DLD1 (cell line): ENCODE measurements around the gene AURKAIP1.
"Not testable (repeated sequence)": the region's sequence is repeated elsewhere in the genome, so short reads cannot be mapped to it uniquely, and the experiment has no call there.

Experiments
- in situ Hi-C: cut with HindIII; loops from 2 replicates; pipeline ENCODE4 v1.10.0; 2017; ENCODE audit warnings: low sequenced_read_pairs

AURKAIP1 gene

DNA sequence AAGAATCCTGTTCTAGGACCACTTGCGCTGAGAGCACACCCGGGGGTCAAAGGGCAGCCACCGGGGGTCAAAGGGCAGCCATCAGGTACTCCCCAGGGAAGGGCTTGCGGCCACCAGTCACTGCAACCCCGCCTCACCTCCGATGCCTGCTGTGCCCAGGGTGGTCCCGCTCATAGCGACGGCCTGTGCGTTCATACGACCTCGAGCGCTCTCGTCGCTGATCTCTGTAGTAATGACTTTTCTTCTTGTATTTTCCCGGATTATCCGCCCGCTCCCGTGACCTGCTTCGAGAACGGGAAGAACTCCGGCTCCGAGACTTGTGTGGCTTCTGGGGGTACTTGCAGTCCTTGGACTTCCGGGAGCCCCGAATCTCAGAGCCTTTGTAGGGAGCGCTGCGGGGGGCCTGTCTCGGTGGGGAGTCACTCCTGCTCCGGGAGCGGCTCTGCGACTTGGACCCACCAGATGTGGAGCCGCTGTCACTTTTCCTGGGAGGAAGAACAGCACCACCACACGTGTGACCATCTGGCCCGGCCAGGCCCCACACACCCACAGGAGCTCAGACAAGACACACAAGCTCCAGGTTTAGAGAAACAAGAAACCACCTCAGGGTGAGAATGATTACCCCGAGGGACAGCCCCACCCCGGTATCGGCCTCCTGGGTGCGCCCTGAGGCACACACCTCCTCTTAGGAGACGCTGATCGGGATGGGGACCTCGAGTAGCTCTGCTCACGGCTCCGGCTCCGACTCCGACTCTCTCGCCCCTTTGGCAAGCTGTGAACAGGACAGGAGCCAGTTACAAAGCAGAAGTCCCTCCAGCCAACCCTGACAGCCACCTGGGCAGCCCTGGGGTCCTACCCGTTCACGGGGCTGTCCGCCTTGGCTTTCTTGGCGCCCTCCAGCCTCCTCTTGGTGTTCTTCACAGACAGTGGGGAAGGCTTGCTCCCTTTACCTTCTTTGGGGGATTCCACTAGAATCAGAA, 12.4 kb upstream of the AURKAIP1 start:
- in situ Hi-C loops, result no loop called here

DNA sequence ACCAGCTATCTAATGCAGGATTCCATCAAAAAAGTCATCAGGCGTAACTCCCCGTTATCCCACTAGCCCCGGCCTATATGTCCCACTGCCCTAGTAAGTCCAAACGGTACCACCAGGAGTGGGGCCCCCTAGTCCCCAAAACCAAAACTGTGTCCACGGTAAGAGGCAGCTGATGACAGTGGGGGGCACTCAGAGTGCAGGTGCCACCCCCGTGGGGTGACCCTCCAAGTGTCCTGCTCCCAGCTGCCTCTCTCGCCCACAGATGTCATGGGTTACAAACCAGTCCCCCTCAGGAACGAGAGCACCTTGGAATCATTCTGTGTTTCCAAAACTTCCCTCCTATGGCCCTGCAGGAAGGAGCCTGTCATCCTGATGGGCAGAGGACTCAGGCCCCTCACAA, 10.9 kb upstream of the AURKAIP1 start:
- in situ Hi-C loops, result no loop called here

DNA sequence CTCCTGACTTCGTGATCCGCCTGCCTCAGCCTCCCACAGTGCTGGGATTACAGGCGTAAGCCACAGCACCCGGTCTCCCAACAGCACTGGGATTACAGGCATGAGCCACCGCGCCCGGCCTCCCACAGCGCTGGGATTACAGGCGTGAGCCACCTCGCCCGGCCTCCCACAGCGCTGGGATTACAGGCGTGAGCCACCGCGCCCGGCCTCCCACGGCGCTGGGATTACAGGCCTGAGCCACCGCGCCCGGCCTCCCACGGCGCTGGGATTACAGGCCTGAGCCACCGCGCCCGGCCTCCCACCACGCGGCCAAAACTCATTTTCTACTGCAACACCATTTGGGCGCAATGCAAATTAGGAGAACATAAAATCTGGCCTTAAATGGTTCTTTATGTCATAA, 10.3 kb upstream of the AURKAIP1 start:
- in situ Hi-C loops, result not testable (repeated sequence)

DNA sequence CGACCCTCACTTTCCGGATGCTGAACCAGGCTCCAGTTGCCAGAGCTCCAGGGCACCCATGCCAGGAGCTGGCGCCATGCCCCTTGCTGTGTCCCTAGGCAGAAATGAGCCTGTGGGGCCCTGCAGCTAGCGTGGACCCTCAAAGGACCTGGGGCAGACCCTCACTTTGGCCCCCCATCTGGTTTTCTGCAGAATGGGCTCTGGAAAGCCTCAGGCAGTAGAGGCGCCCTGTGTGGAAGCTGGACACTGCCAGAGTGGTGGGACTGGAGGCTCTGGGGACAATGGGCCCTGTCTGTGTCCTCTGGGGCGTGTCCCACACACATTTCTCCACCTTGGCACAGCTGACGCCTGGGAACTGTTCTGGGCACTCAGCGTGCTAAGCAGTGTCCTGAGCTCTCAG, 6.3 kb upstream of the AURKAIP1 start:
- in situ Hi-C loops, result no loop called here

DNA sequence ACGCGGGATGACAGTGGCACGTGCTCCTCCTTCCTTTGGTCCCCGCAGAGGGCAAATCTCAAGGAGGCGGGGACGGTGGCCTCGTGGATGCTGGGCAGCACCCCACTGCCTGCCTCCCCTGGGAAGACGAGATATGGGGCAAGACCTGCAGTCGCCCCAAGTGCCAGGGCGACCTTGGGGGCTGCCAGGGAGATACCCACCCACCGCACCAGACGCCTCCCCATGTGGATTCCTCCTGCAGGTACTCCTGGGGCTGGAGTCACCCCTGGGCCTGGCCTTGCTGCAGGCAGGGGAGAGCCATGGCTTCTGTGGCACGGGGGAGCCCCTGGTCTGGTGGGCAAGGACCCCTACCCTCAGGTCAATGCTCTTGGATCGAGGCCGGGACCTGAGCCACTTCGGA, 5.9 kb upstream of the AURKAIP1 start:
- in situ Hi-C loops, result no loop called here

DNA sequence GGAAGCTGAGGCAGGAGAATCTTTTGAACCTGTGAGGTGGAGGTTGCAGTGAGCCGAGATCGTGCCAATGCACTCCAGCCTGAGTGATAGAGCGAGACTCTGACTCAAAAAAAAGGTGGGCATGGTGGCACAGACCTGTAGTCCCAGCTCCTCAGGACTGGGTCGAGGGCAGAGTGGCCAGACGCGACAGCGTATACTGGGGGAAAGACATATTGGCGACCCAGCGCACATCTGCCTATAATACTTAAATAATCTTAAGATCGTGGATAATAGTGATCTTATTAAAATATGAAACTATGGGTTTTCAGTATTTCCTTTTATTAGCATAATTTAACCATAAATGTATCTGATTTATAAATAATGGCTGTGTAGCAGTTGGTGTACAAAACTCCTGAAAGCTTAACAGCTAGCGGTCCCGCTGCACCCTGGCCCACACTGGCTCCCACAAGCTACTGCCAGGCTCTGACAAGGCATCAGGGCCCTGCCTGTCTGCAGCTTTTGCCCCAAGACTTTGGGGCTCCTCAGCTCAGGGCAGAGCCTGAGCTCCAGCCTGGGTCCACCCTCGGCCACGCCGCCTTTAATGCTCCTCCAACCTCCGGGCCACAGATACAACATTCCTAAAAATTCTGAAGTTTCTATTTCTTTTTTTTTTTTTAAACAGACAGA, 2.7 kb upstream of the AURKAIP1 start:
- in situ Hi-C loops, result no loop called here

DNA sequence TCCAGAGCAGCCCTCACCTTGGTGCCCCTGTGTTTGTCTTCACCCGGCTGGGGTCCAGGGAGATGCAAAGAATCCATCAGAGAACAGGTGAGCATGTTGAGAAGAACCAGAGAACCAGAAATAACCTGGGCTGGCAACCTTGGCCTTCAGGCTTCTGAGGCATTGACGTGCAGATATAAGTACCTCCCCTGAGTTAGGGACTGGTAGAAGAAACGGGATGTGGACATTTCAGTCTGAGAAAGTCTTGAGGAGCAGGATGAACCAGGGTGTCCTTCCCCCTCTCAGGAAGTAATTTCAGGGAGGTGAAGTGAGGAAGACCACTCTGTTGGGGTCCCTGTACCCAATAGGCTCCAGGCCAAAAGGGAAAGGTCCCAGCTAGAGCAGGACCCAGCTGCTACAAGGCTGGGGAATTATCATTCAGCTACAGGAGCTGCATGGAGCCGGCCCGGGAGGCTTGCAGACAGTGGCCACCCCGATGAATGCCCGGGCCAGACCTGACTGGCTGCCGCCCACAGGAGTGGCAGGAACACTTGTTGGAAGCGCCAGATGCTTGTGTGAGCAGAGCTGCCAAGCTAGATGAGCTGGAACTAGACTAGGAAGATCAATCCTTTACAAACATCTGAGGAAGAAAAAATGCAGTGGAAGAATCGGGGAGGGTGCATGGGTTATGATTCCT, 1.7 kb upstream of the AURKAIP1 start:
- in situ Hi-C loops, result no loop called here

DNA sequence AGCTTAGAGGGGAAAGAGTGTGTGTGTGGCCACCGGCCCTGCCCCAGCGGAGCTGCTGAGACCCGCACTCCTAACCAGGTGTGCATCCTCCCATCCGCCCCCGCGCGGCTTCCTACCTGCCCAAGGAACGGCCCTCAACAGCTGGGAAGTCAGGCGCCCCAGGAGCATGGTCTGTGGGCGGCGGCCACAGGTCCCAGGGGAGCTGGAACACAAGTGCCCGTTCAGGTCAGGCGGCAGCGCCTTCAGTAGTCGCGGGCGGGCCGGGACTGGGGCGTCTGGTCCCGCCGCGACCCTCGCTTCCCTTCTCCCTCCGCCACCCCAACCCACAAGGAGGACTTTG, 448 bp downstream of the AURKAIP1 start:
- in situ Hi-C loops, result no loop called here

DNA sequence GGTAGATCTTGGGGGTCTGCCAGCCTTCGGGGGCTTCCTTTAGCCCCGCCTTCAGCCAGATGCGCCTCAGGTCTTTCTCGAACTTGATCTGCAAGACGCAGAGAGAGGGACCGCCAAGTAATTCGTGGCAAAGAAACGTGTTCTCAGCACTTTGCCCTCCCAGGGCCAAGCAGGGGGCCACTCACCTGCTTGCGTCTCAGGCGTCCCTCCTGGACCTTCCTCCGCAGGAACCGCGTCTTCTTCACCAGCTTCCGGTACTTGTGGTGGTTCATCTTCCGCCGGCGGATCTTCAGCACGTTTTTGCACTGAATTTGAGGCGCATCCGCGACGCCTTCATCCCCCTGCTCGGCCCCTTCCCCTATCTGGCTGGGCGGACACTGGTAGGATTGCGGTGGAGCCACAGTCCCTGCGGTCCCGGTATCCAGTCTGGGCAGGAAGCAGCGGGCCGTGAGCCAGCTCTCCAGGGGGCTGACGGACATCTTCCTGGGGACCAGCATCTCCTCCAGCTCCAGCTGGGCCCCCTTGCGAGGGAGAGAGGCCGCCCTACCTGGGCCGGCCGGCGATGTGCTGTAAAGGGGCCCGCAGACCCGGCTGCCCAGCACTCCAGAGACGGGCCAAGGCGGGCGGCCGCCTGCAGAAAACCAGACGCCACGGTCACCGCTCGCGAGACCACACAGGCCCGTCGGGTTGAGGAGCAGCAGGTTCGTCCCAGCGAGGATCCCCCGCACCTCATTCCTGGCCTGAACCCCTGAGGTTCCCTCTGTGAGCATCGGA, 1.0 kb downstream of the AURKAIP1 start:
- in situ Hi-C loops, result no loop called here

DNA sequence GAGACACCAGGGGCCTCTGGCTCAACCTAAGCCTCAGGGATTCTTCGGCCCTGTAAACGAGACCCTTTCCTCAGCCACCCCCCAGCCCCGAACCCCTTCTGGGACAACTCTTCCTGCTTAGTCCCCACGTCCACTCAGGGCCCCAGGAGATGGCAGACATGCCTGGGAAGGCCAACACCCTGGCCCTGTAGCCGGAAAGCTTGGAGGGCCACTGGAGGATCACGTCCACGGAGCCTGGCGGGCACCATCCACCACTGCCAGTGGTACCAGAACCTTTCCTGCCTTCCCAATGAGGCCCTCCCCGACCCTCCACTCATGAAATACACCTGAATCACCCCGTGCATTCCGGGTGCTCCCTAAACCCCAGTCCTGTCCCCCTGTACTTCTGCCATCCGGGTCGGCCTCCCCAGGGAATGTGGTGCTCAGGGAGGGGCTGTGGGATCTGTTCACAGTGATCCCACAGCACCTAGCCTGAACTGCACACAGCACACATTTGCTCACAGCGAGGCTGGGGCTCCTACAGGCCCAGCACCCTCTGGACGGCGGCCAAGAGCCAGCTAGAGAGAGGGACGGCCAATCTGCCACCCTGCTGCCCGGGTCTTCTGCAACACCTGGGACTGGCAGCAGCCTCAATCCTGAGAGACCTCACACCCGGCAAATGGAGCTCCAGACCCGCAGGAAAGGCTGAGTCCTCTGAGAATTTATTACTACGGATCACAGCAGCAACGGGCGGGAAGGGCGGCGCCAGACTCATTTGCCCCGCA, 1.8 kb downstream of the AURKAIP1 start:
- in situ Hi-C loops, result no loop called here

DNA sequence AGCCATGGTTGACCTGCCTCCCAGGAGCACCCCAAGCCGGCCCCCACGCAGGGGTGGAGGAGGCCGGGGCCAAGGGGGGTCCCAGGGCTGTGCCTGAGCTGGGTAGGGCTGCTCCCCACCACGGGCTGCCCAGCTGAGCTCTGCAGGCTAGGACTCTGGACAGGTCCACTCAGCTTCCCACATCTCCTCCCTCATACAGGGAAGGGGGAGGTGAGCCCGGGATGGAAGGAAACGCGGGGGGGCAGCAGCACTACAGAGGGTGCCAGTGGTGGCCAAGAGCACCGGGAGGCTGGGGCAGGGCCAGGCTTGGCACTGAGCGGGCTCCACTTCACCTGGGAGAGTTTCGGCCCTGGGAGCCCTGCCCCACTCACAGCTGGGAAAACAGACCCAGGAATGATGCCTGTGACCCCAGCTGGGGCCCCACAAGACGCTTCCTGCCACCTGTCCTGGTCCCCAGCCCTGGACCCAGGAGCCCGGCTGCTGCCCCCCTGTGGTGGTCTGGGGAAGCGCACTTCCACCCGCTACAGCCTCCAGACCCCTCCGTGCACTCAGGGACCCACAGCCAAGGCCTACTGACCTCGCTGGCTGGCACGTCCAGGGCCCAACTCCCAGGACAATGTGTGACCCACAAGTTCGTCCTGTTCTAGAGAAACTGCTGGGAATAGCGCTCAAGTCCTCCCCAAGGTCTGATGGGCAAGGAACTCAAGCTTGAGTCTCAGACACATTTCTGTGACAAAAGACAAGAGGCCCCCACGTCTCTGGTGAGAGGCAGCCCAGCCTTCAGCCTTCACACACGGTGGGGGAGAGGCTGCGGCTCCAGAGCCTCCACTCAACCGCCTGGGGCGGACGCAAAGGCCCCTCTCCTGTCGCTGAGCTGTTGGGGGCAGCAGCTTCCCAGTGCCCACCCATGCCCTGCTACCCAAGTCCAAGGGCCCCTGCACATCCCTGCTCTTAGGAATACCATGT, 3.0 kb downstream of the AURKAIP1 start:
- in situ Hi-C loops, result no loop called here

DNA sequence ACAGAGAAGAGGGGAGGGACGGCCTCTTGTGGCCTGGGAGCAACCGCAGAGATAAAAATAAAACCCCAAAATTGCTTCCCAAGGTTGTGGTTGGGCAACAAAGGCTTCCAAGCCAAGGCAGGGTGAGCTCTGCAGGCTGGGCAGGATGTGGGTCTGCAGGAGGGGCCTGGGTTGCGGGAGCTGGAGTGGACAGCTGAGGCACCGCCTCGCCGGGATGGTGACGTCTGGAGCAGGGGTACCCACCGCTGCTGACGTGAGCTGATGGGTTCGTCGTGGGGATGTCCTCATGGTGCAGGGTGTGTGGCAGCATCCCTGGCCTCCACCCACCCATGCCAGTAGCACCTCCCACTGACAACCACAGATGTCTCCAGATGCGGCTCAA, 3.7 kb downstream of the AURKAIP1 start:
- in situ Hi-C loops, result no loop called here

DNA sequence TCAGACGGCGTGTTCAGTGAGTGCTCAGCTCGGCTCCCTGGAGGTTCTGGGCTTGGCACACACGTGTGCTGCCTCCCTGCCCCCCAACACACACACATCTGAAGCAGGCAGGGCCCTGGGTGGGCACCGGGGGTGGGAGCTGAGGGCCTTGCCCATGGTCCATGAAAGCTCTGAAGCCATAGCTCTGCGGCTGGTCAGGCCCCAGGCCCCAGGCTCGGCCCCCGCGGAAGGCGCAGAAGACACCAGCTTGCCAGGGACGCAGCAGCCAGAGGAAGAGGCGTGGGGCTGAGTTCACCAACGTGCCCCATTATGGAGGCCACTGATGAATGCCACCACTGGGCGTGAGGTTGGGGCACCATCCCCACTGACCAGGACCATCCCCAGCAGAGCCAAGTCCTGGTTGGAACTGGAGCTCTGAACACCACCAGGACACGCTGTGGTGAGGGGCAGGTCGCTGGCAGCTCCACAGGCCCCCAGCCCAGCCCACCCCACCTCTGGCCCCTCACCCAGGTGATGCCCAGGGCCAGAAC, 4.2 kb downstream of the AURKAIP1 start:
- in situ Hi-C loops, result no loop called here

DNA sequence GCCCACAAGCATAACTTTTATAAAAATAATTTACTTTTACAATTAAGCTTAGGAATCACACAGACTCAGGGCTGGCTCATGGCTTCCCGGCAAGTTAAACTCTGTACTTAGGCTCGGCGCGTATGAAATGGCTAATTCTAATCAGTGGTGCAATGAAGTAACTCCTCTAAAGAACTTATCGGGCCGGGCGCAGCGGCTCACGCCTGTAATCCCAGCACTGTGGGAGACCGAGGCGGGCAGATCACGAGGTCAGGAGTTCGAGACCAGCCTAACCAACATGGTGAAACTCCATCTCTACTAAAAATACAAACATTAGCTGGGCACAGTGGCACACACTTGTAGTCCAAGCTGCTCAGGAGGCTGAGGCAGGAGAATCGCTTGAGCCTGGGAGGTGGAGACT, 4.9 kb downstream of the AURKAIP1 start:
- in situ Hi-C loops, result not testable (repeated sequence)

DNA sequence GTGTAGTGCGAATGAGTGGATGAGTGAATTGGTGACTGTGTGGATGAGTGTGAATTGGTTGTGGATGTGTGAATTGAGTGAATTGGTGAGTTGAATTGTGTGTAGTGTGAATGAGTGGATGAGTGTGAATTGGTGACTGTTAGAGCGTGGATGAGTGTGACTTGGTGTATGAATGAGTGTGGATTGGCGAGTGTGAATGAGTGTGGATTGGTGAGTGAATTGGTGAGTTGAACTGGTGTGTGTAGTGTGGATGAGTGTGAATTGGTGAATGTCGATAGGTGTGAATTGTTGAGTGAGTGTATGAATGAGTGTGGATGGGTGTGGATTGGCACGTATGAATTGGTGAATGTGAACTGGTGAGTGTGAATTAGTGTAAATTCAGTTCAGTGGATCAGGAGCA, 7.7 kb downstream of the AURKAIP1 start:
- in situ Hi-C loops, result no loop called here

DNA sequence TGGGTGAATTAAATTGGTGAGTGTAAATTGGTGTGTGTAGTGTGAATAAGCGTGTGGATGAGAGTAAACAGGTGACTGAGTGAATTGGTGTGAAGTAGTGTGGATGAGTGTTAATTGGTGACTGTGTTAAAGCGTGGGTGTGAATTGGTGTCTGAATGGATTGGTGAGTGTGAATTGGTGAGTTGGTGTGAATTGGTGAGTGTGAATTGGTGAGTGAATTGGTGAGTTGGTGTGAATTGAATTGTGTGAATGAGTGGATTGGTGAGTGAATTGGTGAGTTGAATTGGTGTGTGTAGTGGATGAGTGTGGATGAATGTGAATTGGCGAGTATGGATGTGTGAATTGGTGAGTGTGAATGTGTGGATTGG, 8.3 kb downstream of the AURKAIP1 start:
- in situ Hi-C loops, result no loop called here

DNA sequence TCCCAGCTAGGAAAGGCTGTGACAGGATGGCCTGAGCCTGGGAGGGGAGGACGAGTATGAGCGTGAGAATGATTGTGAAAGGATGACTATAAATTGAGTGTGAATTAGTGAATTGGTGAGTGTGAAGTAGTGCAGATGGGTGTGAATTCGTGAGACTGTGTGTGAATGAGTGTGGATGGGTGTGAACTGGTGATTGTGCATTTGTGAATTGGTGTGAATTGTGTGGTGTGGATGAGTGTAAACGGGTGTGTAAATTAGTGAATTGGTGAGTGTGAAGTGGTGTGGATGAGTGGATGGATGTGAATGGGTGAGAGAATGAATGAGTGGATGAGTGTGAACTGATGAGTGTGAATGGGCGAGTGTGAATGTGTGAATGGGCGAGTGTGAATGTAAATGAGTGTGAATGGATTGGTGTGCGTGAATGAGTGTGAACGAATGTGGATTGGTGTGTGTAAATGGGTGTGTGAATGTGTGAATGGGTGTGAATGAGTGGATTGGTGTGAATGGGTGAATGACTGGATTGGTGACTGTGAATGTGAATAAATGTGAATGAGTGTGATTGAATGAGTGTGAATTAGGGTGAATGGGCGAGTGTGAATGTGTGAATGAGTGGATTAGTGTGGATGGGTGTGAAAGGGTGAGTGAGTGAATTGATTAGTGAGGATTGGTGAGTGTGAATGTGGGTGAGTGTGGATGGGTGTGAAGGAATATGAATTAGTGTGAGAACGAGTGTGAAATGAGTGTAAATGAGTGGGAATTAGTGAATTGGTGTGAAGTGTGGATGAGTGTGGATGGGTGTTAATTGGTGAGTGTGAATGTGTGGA, 8.9 kb downstream of the AURKAIP1 start:
- in situ Hi-C loops, result no loop called here

DNA sequence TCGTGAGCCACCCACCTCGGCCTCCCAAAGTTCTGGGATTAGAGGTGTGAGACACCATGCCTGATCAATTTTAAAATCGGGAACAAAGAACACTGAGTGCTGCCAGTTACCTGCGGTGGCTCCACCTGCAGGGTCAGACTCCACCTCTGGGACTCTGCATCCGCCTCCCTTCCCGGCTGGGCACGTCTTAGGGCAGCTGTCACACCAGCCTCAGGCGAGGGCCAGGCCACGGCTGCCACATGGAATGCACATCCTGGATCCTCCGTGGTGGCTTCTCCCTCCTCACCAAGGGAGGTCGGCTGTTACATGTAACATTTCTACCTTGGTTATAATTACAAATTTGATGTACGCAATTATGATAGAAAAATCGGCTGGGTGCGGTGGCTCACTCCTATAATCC, 10.7 kb downstream of the AURKAIP1 start:
- in situ Hi-C loops, result no loop called here
